ENCODE results near the gene ACER1. TPM values are rescaled to one million over a fixed set of nuclear protein-coding genes. Genes with fewer than 3 reads are reported as not detected.
A peak's percentile ranks its signal among the peaks of the same experiment; 100 is the strongest.
"Not testable (repeated sequence)": the region's sequence is repeated elsewhere in the genome, so short reads cannot be mapped to it uniquely, and the experiment has no call there.

ACER1 gene
- total RNA-seq, 6 experiments from 2014 or later = not detected

- no peak overlapping the region for H3K4me3 Mint-ChIP-seq
- H3K36me3 Mint-ChIP-seq (ENCODE audit: low read depth) = 0 out of 2 replicates have a peak, but pooled peaks cover 4% of the 10 kb centered on the region
- no peak for TF ChIP-seq CTCF (IDR thresholded peaks at IDR 0.05)
- H3K4me1 Mint-ChIP-seq (ENCODE audit: low read depth) = peaks cover 5% of the 10 kb centered on the region
- H3K27ac Mint-ChIP-seq = no peak overlapping the region
- H3K27me3 Mint-ChIP-seq (ENCODE audit: insufficient read depth) = peaks cover 18% of the 10 kb centered on the region
- H3K9me3 Mint-ChIP-seq = peaks cover 4% of the 10 kb centered on the region; the same call in 1 of the 2 replicates
- DNase-seq = no peak
These were observed 11.1 kb downstream of the ACER1 start for GRCh38 chr19:6322284-6322683.

- DNase-seq = no peak
- H3K9me3 Mint-ChIP-seq = peaks cover 4% of the 10 kb centered on the region; the same call in 1 of the 2 replicates
These were observed 14.0 kb downstream of the ACER1 start for GRCh38 chr19:6319376-6319775.

GRCh38 chr19:6318772-6319171 is 14.6 kb downstream of the ACER1 start:
- peak; percentile 4 for DNase-seq
- no peak for TF ChIP-seq CTCF (IDR thresholded peaks at IDR 0.05)
- no peak overlapping the region for H3K27ac Mint-ChIP-seq
- peaks cover 15% of the 10 kb centered on the region for H3K27me3 Mint-ChIP-seq (ENCODE audit: insufficient read depth)
- peaks cover 5% of the 10 kb centered on the region for H3K4me1 Mint-ChIP-seq (ENCODE audit: low read depth)
- H3K9me3 Mint-ChIP-seq = peaks cover 4% of the 10 kb centered on the region; the same call in 1 of the 2 replicates
- H3K36me3 Mint-ChIP-seq (ENCODE audit: low read depth) = 0 out of 2 replicates have a peak, but pooled peaks cover 4% of the 10 kb centered on the region
- no peak overlapping the region for H3K4me3 Mint-ChIP-seq

More at GRCh38 chr19:6319376-6319775, 14.0 kb downstream of the ACER1 start:
- H3K36me3 Mint-ChIP-seq (ENCODE audit: low read depth) = 0 out of 2 replicates have a peak, but pooled peaks cover 4% of the 10 kb centered on the region
- no peak overlapping the region for H3K27ac Mint-ChIP-seq
- peaks cover 15% of the 10 kb centered on the region for H3K27me3 Mint-ChIP-seq (ENCODE audit: insufficient read depth)
- no peak overlapping the region for H3K4me3 Mint-ChIP-seq
- H3K4me1 Mint-ChIP-seq (ENCODE audit: low read depth) = peaks cover 5% of the 10 kb centered on the region
- no peak for TF ChIP-seq CTCF (IDR thresholded peaks at IDR 0.05)

- not testable (repeated sequence) for H3K27ac Mint-ChIP-seq; H3K9me3 Mint-ChIP-seq; H3K36me3 Mint-ChIP-seq (ENCODE audit: low read depth); H3K4me3 Mint-ChIP-seq; DNase-seq; H3K4me1 Mint-ChIP-seq (ENCODE audit: low read depth)
- peaks cover 17% of the 10 kb centered on the region for H3K27me3 Mint-ChIP-seq (ENCODE audit: insufficient read depth)
These were observed 17.8 kb downstream of the ACER1 start for GRCh38 chr19:6315646-6316045.

- DNase-seq = no peak
- H3K9me3 Mint-ChIP-seq = peaks cover 4% of the 10 kb centered on the region; the same call in 1 of the 2 replicates
- H3K36me3 Mint-ChIP-seq (ENCODE audit: low read depth) = no peaks in the 10 kb centered on the region
- H3K27ac Mint-ChIP-seq = no peak overlapping the region
- no peak overlapping the region for H3K4me3 Mint-ChIP-seq
- peaks cover 19% of the 10 kb centered on the region for H3K27me3 Mint-ChIP-seq (ENCODE audit: insufficient read depth)
- no peaks in the 10 kb centered on the region for H3K4me1 Mint-ChIP-seq (ENCODE audit: low read depth)
- no peak for TF ChIP-seq CTCF (IDR thresholded peaks at IDR 0.05)
These were observed 19.9 kb downstream of the ACER1 start for GRCh38 chr19:6313398-6313969.

- H3K4me3 Mint-ChIP-seq = no peak overlapping the region
- peaks cover 4% of the 10 kb centered on the region; the same call in 1 of the 2 replicates for H3K9me3 Mint-ChIP-seq
- no peaks in the 10 kb centered on the region for H3K4me1 Mint-ChIP-seq (ENCODE audit: low read depth)
- no peak overlapping the region for H3K27ac Mint-ChIP-seq
- H3K27me3 Mint-ChIP-seq (ENCODE audit: insufficient read depth) = peaks cover 17% of the 10 kb centered on the region
- DNase-seq = no peak
- no peaks in the 10 kb centered on the region for H3K36me3 Mint-ChIP-seq (ENCODE audit: low read depth)
- no peak for TF ChIP-seq CTCF (IDR thresholded peaks at IDR 0.05)
These were observed 21.4 kb downstream of the ACER1 start for GRCh38 chr19:6312018-6312417.
